ENCODE results near the gene BTBD2.

- no peak for TF ChIP-seq CTCF (IDR thresholded peaks at IDR 0.05)
- no peak for TF ChIP-seq ZFX (IDR thresholded peaks at IDR 0.05; ENCODE audit: borderline replicate concordance)
Measured at GRCh38 chr19:1970806-1971502, 44.6 kb downstream of the BTBD2 start.

All from 22Rv1 (cell line).